ENCODE data around the gene PPP4R2. TPM values are rescaled to one million over a fixed set of nuclear protein-coding genes. Genes with fewer than 3 reads are reported as not detected.

PPP4R2 gene
- total and polyA plus RNA-seq, 10 of the 15 experiments (the other 5 are each of a cell fraction or from before 2014, with no cell fraction given): 16.7 to 83.4 (median 38.9) TPM

GRCh38 chr3:72997421-72997961, 880 bp downstream of the PPP4R2 start:
- in situ Hi-C loops (cut with MboI): no loop called here
- intact Hi-C loops (cut with micrococcal nuclease; ENCODE audit: unreplicated experiment): loop anchor here (2.0 to 5.0 kb wide), 5 partner anchors 21 to 149 kb away; partner anchors contain the start of gene SHQ1
- Histone ChIP-seq H3K9me3 (replicated peaks; ENCODE audit: control insufficient read depth, insufficient read depth, low read length) (no peaks in the 10 kb centered on the region), H4K20me1 (ENCODE audit: control insufficient read depth, insufficient read depth) (0 out of 2 replicates have a peak, but pooled peaks cover 3% of the 10 kb centered on the region), H3K4me1 (ENCODE audit: control insufficient read depth, insufficient read depth, low read length) (peaks cover 4% of the 10 kb centered on the region), H3K4me3 (peak overlapping the region; percentile 96), H3K79me2 (ENCODE audit: control insufficient read depth, insufficient read depth, low read length) (peaks cover 56% of the 10 kb centered on the region), H3K4me2 (ENCODE audit: control insufficient read depth, insufficient read depth) (peak overlapping the region; percentile 56), H2AFZ (ENCODE audit: control insufficient read depth, low read depth, low read length) (peak overlapping the region; percentile 71), H3K36me3 (ENCODE audit: control insufficient read depth in 2 of 2, insufficient read depth in 2 of 2, low read length in 1 of 2) (peaks cover 0 to 6% of the 10 kb centered on the region in 2 experiments; a peak in 1 of 4 replicates), H3K27ac (ENCODE audit: control insufficient read depth, insufficient read depth) (peak overlapping the region; percentile 90), H3K27me3 (replicated peaks in 1 of 2; ENCODE audit: control insufficient read depth in 2 of 2, insufficient read depth in 2 of 2, low read length in 1 of 2) (no peaks in the 10 kb centered on the region), H3K9ac (ENCODE audit: control insufficient read depth, insufficient read depth, low read length) (peak overlapping the region; percentile 89)
- ChIA-PET CTCF (interaction anchor here (0.9 to 7.2 kb wide), 14 partner anchors 9 to 149 kb away, joined by 3 to 88 read pairs (median 6); partner anchors contain the start of gene SHQ1), POLR2A (interaction anchor here (0.6 to 1.5 kb wide), 6 partner anchors 25 to 146 kb away, joined by 3 to 7 read pairs (median 4); no protein-coding TSS in a partner anchor), RAD21 (ENCODE audit: unreplicated experiment) (interaction anchor here (0.7 to 5.0 kb wide), 9 partner anchors 22 to 331 kb away, joined by 3 to 48 read pairs (median 5); partner anchors contain the start of gene SHQ1), SMC1A (ENCODE audit: uncharacterized antibody, unreplicated experiment) (interaction anchor here (0.9 to 6.6 kb wide), 14 partner anchors 10 to 147 kb away, joined by 3 to 62 read pairs (median 4); no protein-coding TSS in a partner anchor)
- BruUV-seq (replicated peaks): no TSS peak
- no peak for FAIRE-seq
- WGBS (ENCODE audit: insufficient coverage, insufficient replicate concordance, low lambda C conversion rate, missing lambda C conversion rate): under 1% methylated on average over 16 of the region's 16 CpGs
- peak; percentile 70 for ATAC-seq
- no peak for DNase-seq (ENCODE audit: low read depth, low spot score)
- TF ChIP-seq CBFB (IDR thresholded peaks at IDR 0.05; ENCODE audit: low read depth) (no peak), NKRF (conservative IDR thresholded peaks at IDR 0.05) (peak; percentile 53), CHD2 (IDR thresholded peaks at IDR 0.05; ENCODE audit: borderline replicate concordance, low read depth, low read length) (no peak), FOXK2 (IDR thresholded peaks at IDR 0.05) (no peak), ZZZ3 (IDR thresholded peaks at IDR 0.05; ENCODE audit: control insufficient read depth, insufficient read length, low read depth) (no peak), E2F4 (IDR thresholded peaks at IDR 0.05; ENCODE audit: low read depth, low read length) (no peak), RAD21 (IDR thresholded peaks at IDR 0.05; ENCODE audit: insufficient read depth, low read depth, low read length) (peak; percentile 73), POLR2A (IDR thresholded peaks at IDR 0.05; ENCODE audit: low read depth, low read length) (no peak), TCF7 (IDR thresholded peaks at IDR 0.05; ENCODE audit: borderline replicate concordance) (no peak), USF1 (IDR thresholded peaks at IDR 0.05; ENCODE audit: borderline replicate concordance, extremely low read length, insufficient read depth, low read depth, low read length) (no peak), YY1 (IDR thresholded peaks at IDR 0.05; ENCODE audit: low read depth, low read length) (peak; percentile 69; the same call in 1 of the 2 replicates), ZNF217 (IDR thresholded peaks at IDR 0.05) (no peak), FOXM1 (IDR thresholded peaks at IDR 0.05; ENCODE audit: low read depth, low read length) (0 out of 2 replicates have a peak, but pooled peaks have one; percentile 5), SP1 (IDR thresholded peaks at IDR 0.05; ENCODE audit: low read depth, low read length) (no peak), ZBED1 (IDR thresholded peaks at IDR 0.05; ENCODE audit: borderline replicate concordance) (no peak), POLR2AphosphoS5 (IDR thresholded peaks at IDR 0.05; ENCODE audit: low read length) (peak; percentile 10; the same call in 1 of the 2 replicates), MXI1 (IDR thresholded peaks at IDR 0.05; ENCODE audit: low read depth, low read length) (no peak)
